Measurements from ENCODE around the gene CHKA. TPM values are rescaled to one million over a fixed set of nuclear protein-coding genes. Genes with fewer than 3 reads are reported as not detected.

CHKA gene
- total and polyA plus RNA-seq, 4 donors, result 17.6 to 73.4 (median 49.0) TPM

DNA sequence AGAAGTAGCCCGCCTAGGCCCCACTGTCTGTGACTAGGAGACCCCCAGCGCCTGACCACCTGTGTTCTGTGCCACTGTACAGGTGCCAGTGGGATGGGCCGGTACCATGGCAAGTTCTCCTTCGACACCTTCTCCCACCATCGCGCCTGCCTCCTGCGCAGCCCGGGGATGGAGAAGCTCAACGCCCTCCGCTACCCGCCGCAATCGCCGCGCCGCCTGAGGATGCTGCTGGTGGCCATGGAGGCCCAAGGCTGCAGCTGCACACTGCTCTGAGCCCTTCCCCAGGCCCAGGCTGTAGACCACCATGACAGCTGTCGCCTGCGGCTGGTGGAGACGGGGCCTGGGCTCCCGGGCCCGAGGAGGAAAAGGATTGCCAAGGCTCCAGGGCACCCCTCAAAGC, 93.5 kb downstream of the CHKA start:
- ATAC-seq (ENCODE audit: insufficient read depth, low FRiP score), result no peak
- H3K4me1 ChIP-seq (ENCODE audit: control insufficient read depth in 5 of 5, insufficient read depth in 5 of 5, low read length in 5 of 5), result peaks cover 7 to 15% (median 8%) of the 10 kb centered on the region in 5 donors
- no peaks in the 10 kb centered on the region for H3K27me3 ChIP-seq (ENCODE audit: control insufficient read depth in 3 of 3, insufficient read depth in 3 of 3, low read length in 2 of 3)
- peaks cover 0 to 17% (median 12%) of the 10 kb centered on the region in 4 donors for H3K36me3 ChIP-seq (ENCODE audit: control insufficient read depth in 4 of 4, insufficient read depth in 4 of 4, low read length in 4 of 4)
- TF ChIP-seq CTCF (IDR thresholded peaks at IDR 0.05; ENCODE audit: control extremely low read depth, extremely low read depth), result no peak
- H3K9ac ChIP-seq (ENCODE audit: insufficient read depth in 1 of 2, low read length in 2 of 2), result no peak overlapping the region
- H3K9me3 ChIP-seq (ENCODE audit: control insufficient read depth in 4 of 4, insufficient read depth in 3 of 4, low read length in 3 of 4), result peaks cover 0 to 7% (median under 1%) of the 10 kb centered on the region in 4 donors
- H3K4me3 ChIP-seq, result no peak overlapping the region
- no peak overlapping the region for H3K27ac ChIP-seq (ENCODE audit: low read depth in 1 of 2, low read length in 1 of 2)
- 95% methylated on average over 20 to 21 of the region's 21 CpGs for WGBS, 2 donors
- no peak for DNase-seq

DNA sequence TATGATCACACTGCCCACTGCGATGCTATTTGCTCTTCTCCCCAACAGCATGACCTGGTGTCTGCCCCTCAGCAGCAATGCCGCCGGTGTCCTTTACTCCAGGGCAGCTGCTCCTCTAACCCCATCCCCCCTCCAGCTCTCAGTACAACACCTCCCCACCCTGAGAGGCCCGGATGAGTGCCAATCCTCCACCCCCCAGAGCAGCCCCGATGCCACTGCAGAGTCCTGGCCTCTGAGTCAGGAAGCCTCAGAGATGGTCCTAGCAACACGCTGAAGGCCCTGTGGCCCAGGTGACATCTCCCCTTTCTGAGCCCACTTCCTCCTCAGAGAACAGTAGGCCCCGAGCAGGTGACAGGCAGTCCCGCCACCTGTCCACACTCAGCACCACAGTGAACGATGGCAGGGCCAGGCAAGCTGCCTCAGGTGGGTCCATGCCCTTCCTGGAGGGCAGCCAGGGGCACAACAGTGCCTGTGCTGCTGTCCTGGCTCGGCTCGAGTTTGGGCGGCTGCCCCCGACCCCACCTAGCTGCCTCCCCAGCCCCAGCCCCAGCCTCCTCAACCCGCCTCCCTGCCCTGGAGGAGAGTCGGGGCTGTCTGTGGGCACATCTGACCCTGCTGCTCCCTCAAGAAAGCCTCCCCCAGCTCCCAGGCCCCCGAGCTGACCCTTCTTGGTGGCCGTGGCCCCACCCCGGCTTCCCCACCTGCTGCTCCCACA, 94.6 kb downstream of the CHKA start:
- Histone ChIP-seq H3K4me1 (ENCODE audit: control insufficient read depth in 5 of 5, insufficient read depth in 5 of 5, low read length in 5 of 5) (peaks cover under 1 to 13% (median 5%) of the 10 kb centered on the region in 5 donors), H3K9ac (ENCODE audit: insufficient read depth in 1 of 2, low read length in 2 of 2) (no peak overlapping the region), H3K36me3 (ENCODE audit: control insufficient read depth in 4 of 4, insufficient read depth in 4 of 4, low read length in 4 of 4) (peaks cover 0 to 21% (median 12%) of the 10 kb centered on the region in 4 donors), H3K4me3 (no peak overlapping the region), H3K27ac (ENCODE audit: low read depth in 1 of 2, low read length in 1 of 2) (no peak overlapping the region), H3K9me3 (ENCODE audit: control insufficient read depth in 4 of 4, insufficient read depth in 3 of 4, low read length in 3 of 4) (peaks cover 0 to 7% (median under 1%) of the 10 kb centered on the region in 4 donors), H3K27me3 (ENCODE audit: control insufficient read depth in 3 of 3, insufficient read depth in 3 of 3, low read length in 2 of 3) (no peaks in the 10 kb centered on the region)
- no peak for TF ChIP-seq CTCF (IDR thresholded peaks at IDR 0.05; ENCODE audit: control extremely low read depth, extremely low read depth)
- no peak for ATAC-seq (ENCODE audit: insufficient read depth, low FRiP score)
- 88 to 95% methylated on average over 18 of the region's 18 CpGs for WGBS, 2 donors
- DNase-seq, result no peak

- ATAC-seq (ENCODE audit: insufficient read depth, low FRiP score) (no peak), DNase-seq (no peak)
- H3K9me3 ChIP-seq (ENCODE audit: control insufficient read depth in 4 of 4, insufficient read depth in 3 of 4, low read length in 3 of 4), result peaks cover 0 to 7% (median under 1%) of the 10 kb centered on the region in 4 donors
- H3K27me3 ChIP-seq (ENCODE audit: control insufficient read depth in 3 of 3, insufficient read depth in 3 of 3, low read length in 2 of 3), result no peaks in the 10 kb centered on the region
- no peak overlapping the region for H3K27ac ChIP-seq (ENCODE audit: low read depth in 1 of 2, low read length in 1 of 2)
- H3K36me3 ChIP-seq (ENCODE audit: control insufficient read depth in 4 of 4, insufficient read depth in 4 of 4, low read length in 4 of 4), result peaks cover 0 to 21% (median 10%) of the 10 kb centered on the region in 4 donors
- no peak overlapping the region for H3K4me3 ChIP-seq
- WGBS, 2 donors, result 84 to 85% methylated on average over 5 of the region's 5 CpGs
- no peak overlapping the region for H3K9ac ChIP-seq (ENCODE audit: insufficient read depth in 1 of 2, low read length in 2 of 2)
- H3K4me1 ChIP-seq (ENCODE audit: control insufficient read depth in 5 of 5, insufficient read depth in 5 of 5, low read length in 5 of 5), result peaks cover 0 to 9% (median 0%) of the 10 kb centered on the region in 5 donors
- TF ChIP-seq CTCF (IDR thresholded peaks at IDR 0.05; ENCODE audit: control extremely low read depth, extremely low read depth), result no peak
Observed at GRCh38 chr11:68025047-68025446, 96.1 kb downstream of the CHKA start.
